ENCODE data around the gene ADGRL1. TPM values are rescaled to one million over a fixed set of nuclear protein-coding genes. Genes with fewer than 3 reads are reported as not detected.

The ADGRL1 gene
- total RNA-seq, 1 donor from 2014 or later = 55.3 TPM

DNA sequence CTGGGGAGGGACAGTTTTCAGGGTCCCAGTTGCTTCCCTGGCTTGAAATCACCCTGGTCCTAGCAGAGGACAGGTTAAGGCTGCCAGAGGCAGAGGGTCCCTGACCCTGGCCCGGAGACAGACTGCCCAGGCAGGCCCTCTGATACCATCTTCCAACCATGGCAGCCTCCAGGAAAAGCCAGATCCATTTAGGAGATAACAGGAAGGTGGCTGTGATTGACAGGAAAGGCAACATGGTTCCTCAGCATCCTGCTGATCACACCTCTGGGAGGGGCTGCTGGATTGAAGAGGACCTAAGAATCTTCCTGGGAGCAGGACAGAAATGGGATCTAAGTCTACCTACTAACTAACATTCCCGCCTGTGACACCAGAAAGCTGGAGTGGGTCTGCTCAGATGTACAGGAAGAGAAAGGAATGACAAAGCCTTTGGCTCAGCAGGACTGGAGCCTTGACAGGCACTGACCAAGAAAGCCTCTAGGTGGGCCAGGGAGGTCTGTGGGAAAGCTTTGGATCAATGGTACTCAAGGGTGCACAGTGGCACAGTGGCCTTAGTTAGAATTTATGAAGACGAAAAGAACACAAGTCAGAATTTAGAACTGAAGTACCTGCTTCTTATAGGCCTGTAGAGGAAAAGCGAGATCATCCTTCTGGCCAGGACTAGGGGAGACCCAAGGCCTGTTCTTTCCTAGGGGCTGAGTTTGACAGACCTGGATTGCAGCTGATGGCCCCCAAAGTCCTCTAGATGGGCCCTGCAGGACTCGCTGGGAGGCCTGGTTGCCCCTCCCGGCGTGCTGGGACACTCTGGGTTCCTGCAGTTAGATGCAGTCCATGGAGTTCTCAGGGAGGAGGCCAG lies 86.1 kb downstream of the ADGRL1 start:
- Mint-ChIP-seq H3K4me1 (ENCODE audit: low read depth) (peaks cover 26% of the 10 kb centered on the region), H3K9me3 (ENCODE audit: low read depth) (no peaks in the 10 kb centered on the region), H3K27ac (peak overlapping the region; percentile 78), H3K27me3 (no peaks in the 10 kb centered on the region), H3K36me3 (ENCODE audit: insufficient read depth) (peaks cover 2% of the 10 kb centered on the region), H3K4me3 (ENCODE audit: low read depth) (no peak overlapping the region)
- TF ChIP-seq CTCF (IDR thresholded peaks at IDR 0.05; ENCODE audit: unreplicated experiment) = no peak
- no peak for DNase-seq (ENCODE audit: low spot score, unreplicated experiment)

GRCh38 chr19:14119146-14119545 lies 86.8 kb downstream of the ADGRL1 start:
- H3K36me3 Mint-ChIP-seq (ENCODE audit: insufficient read depth) = peaks cover 2% of the 10 kb centered on the region
- H3K4me1 Mint-ChIP-seq (ENCODE audit: low read depth) = peaks cover 26% of the 10 kb centered on the region
- H3K27ac Mint-ChIP-seq = peak overlapping the region; percentile 97
- H3K9me3 Mint-ChIP-seq (ENCODE audit: low read depth) = no peaks in the 10 kb centered on the region
- DNase-seq (ENCODE audit: low spot score, unreplicated experiment) = no peak
- TF ChIP-seq CTCF (IDR thresholded peaks at IDR 0.05; ENCODE audit: unreplicated experiment) = no peak
- peak overlapping the region; percentile 79 for H3K4me3 Mint-ChIP-seq (ENCODE audit: low read depth)
- no peaks in the 10 kb centered on the region for H3K27me3 Mint-ChIP-seq

DNA sequence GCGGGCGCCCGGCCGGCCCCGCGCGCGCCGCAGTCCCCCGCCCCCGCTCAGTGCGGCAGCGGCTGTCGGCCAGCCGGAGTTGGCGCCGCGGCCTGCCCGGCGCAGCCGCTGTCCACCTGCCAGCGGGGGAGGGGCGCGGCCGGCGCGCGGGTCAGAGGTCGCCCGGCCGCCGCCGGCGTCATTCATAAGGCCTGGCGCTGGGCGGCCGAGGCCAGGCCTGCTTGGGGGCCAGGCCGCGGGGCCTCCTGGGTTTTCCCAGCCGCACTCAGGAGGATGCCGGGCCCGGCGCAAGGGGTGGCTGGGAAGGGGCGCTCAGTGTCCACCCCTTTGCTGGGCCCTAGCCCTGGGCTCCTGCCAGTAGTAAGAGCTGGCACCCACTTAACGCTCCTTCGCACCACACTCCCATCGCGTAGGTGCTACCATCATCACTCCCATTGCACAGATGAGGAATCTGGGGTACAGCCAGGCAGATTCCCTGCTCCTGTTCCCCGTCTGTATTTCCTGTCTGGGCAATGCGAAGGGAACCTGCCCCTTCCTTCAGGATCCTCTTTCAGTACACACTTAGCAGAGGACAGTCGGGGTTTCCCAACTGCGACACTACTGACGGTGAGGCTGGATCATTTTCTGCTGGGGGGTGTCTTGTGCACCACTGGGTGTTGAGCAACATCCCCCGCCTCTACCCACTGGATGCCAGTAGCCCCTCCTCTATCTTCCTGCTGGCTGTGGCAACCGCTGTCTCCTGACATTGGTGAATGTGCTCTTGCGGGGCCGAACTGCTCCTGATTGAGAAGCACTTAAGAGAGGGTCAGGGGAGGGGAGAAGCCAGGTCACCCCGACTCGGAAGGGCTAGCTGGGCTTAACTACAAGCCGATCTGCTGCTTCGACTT lies 87.6 kb downstream of the ADGRL1 start:
- Mint-ChIP-seq H3K9me3 (ENCODE audit: low read depth) (no peaks in the 10 kb centered on the region), H3K27me3 (no peaks in the 10 kb centered on the region)
- DNase-seq (ENCODE audit: low spot score, unreplicated experiment) = no peak

GRCh38 chr19:14117668-14118164 lies 88.3 kb downstream of the ADGRL1 start, which contains the start of gene PRKACA:
TSS of gene PRKACA (minus strand) at chr19:14117762. CDS start at chr19:14117547, 215 bp downstream.
- peaks cover 26% of the 10 kb centered on the region for H3K4me1 Mint-ChIP-seq (ENCODE audit: low read depth)
- H3K36me3 Mint-ChIP-seq (ENCODE audit: insufficient read depth) = no peaks in the 10 kb centered on the region
- no peaks in the 10 kb centered on the region for H3K27me3 Mint-ChIP-seq
- H3K4me3 Mint-ChIP-seq (ENCODE audit: low read depth) = peak within 1 kb of the TSS; percentile 83
- H3K9me3 Mint-ChIP-seq (ENCODE audit: low read depth) = no peaks in the 10 kb centered on the region
- H3K27ac Mint-ChIP-seq = peak within 1 kb of the TSS; percentile 97
- DNase-seq (ENCODE audit: low spot score, unreplicated experiment) = peak; percentile 98
- no peak for TF ChIP-seq CTCF (IDR thresholded peaks at IDR 0.05; ENCODE audit: unreplicated experiment)

More for the DNA sequence above, 87.6 kb downstream of the ADGRL1 start:
- peaks cover 26% of the 10 kb centered on the region for H3K4me1 Mint-ChIP-seq (ENCODE audit: low read depth)
- H3K4me3 Mint-ChIP-seq (ENCODE audit: low read depth) = peak overlapping the region; percentile 79
- TF ChIP-seq CTCF (IDR thresholded peaks at IDR 0.05; ENCODE audit: unreplicated experiment) = no peak
- H3K27ac Mint-ChIP-seq = peak overlapping the region; percentile 97
- peaks cover 2% of the 10 kb centered on the region for H3K36me3 Mint-ChIP-seq (ENCODE audit: insufficient read depth)

Measured in progenitor cell of endocrine pancreas (in vitro differentiated cells).